ENCODE results near the gene HOXA7.

DNA sequence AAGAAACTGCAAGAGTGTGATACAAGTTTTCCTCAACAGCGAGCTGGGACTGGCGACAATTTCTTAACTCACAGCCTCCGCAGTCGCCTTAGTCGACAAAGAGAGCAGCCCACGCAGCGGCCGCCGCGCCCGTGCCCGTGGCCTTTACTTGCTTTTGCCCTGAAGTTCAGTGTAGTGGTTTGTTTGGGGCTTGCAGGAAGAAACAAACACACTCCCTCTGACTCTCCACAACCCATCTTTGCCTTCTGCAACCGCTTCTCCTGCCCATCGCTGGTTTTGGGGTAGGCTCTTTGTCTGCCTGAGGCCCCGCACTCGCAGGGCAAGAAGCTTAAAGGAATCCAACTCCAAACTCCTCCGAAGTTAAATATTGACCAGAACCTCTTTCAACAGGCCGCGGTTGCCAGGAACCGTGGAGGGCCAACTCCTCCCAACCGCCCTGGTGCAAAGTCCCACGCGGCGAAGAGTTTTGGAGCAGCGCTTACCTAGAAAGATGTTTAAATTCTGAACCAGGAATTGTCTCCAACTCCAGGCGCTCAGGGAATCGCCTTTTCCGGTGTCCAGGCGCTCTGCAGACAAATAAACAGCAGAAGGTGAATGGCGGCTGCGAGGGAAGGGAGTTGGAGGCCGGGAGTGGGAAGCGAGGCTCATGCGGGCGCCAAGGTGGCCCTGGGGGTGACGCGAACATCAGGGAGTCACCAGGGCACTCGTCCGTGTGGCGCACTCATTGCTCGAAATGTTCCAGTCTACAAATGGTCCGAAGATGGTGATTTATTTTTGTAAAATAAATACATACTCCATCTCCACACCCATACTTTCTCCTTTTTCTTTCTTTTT is 34.2 kb downstream of the HOXA7 start:
- TF ChIP-seq POLR2A (IDR thresholded peaks at IDR 0.05) (no peak), CTCF (IDR thresholded peaks at IDR 0.05) (no peak)
